ENCODE results near the gene MME. TPM values are rescaled to one million over a fixed set of nuclear protein-coding genes. Genes with fewer than 3 reads are reported as not detected.

MME gene
- total and polyA plus RNA-seq, 8 donors: 9.1 to 43.6 (median 26.5) TPM

DNA sequence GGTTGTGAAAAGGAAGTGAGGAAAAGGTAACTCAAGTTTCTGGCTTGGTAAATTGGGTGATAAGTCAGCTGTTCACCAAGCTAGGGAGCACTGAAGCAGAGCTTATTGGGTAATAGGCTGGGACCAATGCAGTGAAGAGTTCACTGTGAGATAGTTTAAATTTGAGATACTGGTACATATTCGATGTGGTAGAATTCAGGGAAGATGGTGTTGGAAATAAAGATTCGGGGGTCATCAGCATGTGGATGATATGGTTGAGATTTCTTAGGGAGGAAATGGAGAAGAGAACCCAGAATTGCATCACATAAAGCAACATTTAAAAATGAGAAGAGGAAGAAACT lies 16.9 kb downstream of the MME start:
- H3K4me1 ChIP-seq: no peaks in the 10 kb centered on the region
- ATAC-seq (no peak), DNase-seq (no peak)
- H3K36me3 ChIP-seq: no peaks in the 10 kb centered on the region
- no peaks in the 10 kb centered on the region for H3K9me3 ChIP-seq
- H3K27ac ChIP-seq: no peak overlapping the region
- TF ChIP-seq, protein P1, sequence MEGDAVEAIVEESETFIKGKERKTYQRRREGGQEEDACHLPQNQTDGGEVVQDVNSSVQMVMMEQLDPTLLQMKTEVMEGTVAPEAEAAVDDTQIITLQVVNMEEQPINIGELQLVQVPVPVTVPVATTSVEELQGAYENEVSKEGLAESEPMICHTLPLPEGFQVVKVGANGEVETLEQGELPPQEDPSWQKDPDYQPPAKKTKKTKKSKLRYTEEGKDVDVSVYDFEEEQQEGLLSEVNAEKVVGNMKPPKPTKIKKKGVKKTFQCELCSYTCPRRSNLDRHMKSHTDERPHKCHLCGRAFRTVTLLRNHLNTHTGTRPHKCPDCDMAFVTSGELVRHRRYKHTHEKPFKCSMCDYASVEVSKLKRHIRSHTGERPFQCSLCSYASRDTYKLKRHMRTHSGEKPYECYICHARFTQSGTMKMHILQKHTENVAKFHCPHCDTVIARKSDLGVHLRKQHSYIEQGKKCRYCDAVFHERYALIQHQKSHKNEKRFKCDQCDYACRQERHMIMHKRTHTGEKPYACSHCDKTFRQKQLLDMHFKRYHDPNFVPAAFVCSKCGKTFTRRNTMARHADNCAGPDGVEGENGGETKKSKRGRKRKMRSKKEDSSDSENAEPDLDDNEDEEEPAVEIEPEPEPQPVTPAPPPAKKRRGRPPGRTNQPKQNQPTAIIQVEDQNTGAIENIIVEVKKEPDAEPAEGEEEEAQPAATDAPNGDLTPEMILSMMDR (IDR thresholded peaks at IDR 0.05): no peak
- H3K4me3 ChIP-seq: no peak overlapping the region
- intact Hi-C loops (cut with DNase I): no loop called here
- H3K27me3 ChIP-seq: no peaks in the 10 kb centered on the region

DNA sequence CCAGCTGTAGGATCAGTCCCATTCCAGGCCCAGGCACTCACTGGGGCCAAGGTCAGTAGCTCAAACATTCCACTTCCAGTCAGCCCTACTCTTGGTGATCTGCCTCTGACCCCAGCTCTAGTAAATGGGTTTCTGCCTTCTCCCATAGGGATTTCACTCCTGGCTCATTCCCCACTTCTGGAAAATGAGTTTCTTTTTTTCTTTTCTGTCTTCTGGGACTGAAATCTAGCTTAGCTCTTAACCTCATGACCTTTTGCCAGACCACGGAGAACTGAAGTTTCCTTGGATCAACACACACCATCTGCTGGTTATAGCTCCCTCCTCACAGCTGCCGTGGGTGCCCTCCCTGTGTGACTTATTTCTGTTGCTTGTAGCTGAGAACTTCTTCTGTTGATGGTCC lies 21.3 kb downstream of the MME start:
- DNase-seq: no peak
- Histone ChIP-seq H3K4me3 (no peak overlapping the region), H3K27ac (no peak overlapping the region), H3K36me3 (no peaks in the 10 kb centered on the region), H3K9me3 (no peaks in the 10 kb centered on the region), H3K27me3 (no peaks in the 10 kb centered on the region), H3K4me1 (no peaks in the 10 kb centered on the region)
- no peak for ATAC-seq
- intact Hi-C loops (cut with DNase I): no loop called here
- TF ChIP-seq, protein P1 (IDR thresholded peaks at IDR 0.05): no peak

DNA sequence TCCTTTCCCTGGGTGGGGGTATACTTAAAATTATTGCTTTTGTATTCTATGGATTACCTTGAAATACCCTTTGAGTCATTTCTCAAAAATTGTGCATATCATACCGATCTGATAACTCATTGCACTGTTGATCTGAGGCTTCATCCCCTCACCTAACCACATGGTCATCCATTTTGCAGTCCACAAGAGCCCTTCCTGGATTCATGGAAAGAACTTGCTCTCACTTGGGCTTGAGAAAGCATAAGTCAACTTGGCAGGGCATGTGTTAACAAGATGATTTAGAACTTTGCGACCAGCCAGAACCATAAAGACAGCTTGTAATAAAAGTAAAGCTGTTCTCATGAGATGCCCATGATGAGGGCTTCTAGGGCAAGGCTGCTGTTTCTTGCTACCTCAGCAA lies 22.2 kb downstream of the MME start:
- intact Hi-C loops (cut with DNase I): no loop called here
- TF ChIP-seq, protein P1 (IDR thresholded peaks at IDR 0.05): no peak
- ATAC-seq (no peak), DNase-seq (no peak)
- no peaks in the 10 kb centered on the region for H3K4me1 ChIP-seq
- H3K36me3 ChIP-seq: no peaks in the 10 kb centered on the region
- no peak overlapping the region for H3K4me3 ChIP-seq
- no peaks in the 10 kb centered on the region for H3K27me3 ChIP-seq
- no peaks in the 10 kb centered on the region for H3K9me3 ChIP-seq
- no peak overlapping the region for H3K27ac ChIP-seq

DNA sequence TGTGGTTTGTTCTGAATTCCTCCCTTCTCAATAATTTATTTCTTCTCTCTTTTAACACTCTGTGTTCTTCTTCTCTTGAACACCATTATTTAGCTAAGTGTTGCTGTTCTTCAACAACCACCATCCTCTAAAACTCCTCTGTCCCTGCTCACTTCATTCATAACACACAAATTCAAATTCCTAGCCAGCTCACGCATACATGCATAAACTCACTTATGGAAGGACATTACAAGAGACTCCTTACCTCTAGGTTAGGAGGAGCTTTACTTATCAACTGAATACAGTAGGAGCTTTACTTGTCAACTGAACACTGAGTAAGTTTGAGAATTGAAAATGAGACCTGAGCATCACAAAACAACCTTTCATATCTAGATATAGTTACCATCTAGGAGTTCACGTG lies 23.6 kb downstream of the MME start:
- Histone ChIP-seq H3K27ac (no peak overlapping the region), H3K4me3 (no peak overlapping the region), H3K9me3 (no peaks in the 10 kb centered on the region), H3K36me3 (no peaks in the 10 kb centered on the region), H3K27me3 (no peaks in the 10 kb centered on the region), H3K4me1 (no peaks in the 10 kb centered on the region)
- ATAC-seq (no peak), DNase-seq (no peak)
- TF ChIP-seq, protein P1 (IDR thresholded peaks at IDR 0.05): no peak
- intact Hi-C loops (cut with DNase I): no loop called here

DNA sequence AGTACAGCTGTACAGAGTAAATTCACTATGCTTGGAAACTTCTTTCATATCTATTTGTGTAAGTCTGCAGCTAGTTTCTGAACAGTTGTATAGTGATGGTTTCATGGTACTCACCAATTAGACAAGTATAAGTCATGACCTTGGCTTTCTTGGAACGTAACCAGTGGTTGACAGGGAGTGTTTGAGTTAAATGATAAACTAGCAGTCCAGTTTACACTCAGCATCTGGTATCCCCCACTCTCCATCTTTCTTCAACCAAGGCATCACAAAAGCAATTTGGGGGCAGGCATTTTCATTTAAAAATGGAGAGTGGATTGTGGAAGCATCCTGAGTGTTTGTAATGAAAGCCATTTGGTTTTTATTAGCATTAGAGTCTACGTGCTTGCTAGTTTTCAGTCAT lies 26.0 kb downstream of the MME start:
- Histone ChIP-seq H3K9me3 (no peaks in the 10 kb centered on the region), H3K4me3 (no peak overlapping the region), H3K4me1 (no peaks in the 10 kb centered on the region), H3K27ac (no peak overlapping the region), H3K27me3 (no peaks in the 10 kb centered on the region), H3K36me3 (no peaks in the 10 kb centered on the region)
- TF ChIP-seq, protein P1 (IDR thresholded peaks at IDR 0.05): no peak
- peak in 2 of 4 donors; percentile 45 to 53 for DNase-seq
- no peak for ATAC-seq
- intact Hi-C loops (cut with DNase I): no loop called here
